ENCODE results near the gene PTPRT.

DNA sequence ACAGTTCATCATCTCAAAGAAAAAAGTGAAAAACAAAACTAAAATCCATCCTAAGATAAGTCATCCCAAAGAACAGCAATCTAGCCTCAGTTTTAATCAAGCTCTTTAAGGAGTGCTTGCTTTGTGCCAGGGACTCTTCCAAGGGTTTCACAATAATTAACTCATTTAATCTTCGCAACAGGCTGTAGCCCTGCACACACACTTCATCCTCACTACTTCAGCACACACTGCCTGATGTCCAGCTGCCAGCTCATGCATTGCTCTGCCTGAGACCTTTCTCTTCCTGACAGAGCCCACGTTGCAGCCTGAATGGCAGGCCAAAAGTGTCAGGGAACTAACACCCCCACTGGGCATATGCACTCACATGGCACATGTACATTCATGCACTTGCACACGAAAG lies 21.2 kb upstream of the PTPRT start:
- TF ChIP-seq, protein P1, sequence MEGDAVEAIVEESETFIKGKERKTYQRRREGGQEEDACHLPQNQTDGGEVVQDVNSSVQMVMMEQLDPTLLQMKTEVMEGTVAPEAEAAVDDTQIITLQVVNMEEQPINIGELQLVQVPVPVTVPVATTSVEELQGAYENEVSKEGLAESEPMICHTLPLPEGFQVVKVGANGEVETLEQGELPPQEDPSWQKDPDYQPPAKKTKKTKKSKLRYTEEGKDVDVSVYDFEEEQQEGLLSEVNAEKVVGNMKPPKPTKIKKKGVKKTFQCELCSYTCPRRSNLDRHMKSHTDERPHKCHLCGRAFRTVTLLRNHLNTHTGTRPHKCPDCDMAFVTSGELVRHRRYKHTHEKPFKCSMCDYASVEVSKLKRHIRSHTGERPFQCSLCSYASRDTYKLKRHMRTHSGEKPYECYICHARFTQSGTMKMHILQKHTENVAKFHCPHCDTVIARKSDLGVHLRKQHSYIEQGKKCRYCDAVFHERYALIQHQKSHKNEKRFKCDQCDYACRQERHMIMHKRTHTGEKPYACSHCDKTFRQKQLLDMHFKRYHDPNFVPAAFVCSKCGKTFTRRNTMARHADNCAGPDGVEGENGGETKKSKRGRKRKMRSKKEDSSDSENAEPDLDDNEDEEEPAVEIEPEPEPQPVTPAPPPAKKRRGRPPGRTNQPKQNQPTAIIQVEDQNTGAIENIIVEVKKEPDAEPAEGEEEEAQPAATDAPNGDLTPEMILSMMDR (IDR thresholded peaks at IDR 0.05) = no peak
- TF ChIP-seq POLR2AphosphoS5 (IDR thresholded peaks at IDR 0.05) = no peak

All from gastroesophageal sphincter (tissue), 3 donors.